ENCODE data around the gene NEB.

NEB gene

DNA sequence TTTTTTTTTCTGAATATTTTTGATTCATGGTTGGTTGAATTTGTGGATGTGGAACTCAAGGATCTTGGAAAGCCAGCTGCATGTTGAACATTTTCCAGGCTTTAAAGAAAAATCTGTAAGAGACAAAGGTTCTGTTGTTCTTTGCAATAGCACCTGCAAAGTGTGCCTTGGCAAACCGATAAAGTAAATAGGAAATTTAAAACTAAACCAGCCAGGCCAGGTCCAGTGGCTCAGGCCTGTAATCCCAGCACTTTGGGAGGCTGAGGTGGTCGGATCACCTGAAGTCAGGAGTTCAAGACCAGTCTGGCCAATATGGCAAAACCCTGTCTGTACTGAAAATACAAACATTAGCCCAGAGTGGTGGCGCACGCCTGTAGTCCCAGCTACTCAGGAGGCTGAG lies 250.2 kb downstream of the NEB start:
- no peaks in the 10 kb centered on the region for H3K9me3 Mint-ChIP-seq
- no peaks in the 10 kb centered on the region for H3K27me3 Mint-ChIP-seq (ENCODE audit: low read depth)
- H3K4me3 Mint-ChIP-seq, result no peak overlapping the region
- H3K4me1 Mint-ChIP-seq, result no peaks in the 10 kb centered on the region
- TF ChIP-seq, protein P1, sequence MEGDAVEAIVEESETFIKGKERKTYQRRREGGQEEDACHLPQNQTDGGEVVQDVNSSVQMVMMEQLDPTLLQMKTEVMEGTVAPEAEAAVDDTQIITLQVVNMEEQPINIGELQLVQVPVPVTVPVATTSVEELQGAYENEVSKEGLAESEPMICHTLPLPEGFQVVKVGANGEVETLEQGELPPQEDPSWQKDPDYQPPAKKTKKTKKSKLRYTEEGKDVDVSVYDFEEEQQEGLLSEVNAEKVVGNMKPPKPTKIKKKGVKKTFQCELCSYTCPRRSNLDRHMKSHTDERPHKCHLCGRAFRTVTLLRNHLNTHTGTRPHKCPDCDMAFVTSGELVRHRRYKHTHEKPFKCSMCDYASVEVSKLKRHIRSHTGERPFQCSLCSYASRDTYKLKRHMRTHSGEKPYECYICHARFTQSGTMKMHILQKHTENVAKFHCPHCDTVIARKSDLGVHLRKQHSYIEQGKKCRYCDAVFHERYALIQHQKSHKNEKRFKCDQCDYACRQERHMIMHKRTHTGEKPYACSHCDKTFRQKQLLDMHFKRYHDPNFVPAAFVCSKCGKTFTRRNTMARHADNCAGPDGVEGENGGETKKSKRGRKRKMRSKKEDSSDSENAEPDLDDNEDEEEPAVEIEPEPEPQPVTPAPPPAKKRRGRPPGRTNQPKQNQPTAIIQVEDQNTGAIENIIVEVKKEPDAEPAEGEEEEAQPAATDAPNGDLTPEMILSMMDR (IDR thresholded peaks at IDR 0.05; ENCODE audit: unreplicated experiment in 3 of 3), result no peak
- peaks cover 50% of the 10 kb centered on the region for H3K36me3 Mint-ChIP-seq (ENCODE audit: low read depth)
- H3K27ac Mint-ChIP-seq, result no peak overlapping the region

DNA sequence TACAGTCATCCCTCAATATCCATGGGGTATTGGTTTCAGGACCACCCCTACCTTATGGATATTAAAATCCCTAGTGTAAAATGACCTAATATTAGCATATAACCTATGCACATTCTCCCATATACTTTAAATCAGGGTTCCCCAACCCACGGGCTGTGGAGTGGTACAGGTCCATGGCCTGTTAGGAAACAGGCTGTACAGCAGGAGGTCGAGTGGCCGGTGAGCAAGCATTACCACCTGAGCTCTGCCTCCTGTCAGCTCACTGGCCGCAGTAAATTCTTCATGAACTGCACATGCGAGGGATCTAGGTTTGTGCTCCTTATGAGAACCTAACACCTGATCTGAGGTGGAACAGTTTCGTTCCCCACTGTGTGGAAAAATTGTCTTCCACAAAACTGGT lies 250.7 kb downstream of the NEB start:
- Mint-ChIP-seq H3K27me3 (ENCODE audit: low read depth) (no peaks in the 10 kb centered on the region), H3K4me1 (no peaks in the 10 kb centered on the region), H3K27ac (no peak overlapping the region), H3K4me3 (no peak overlapping the region), H3K9me3 (no peaks in the 10 kb centered on the region), H3K36me3 (ENCODE audit: low read depth) (peaks cover 54% of the 10 kb centered on the region)
- TF ChIP-seq, protein P1 (IDR thresholded peaks at IDR 0.05; ENCODE audit: unreplicated experiment in 3 of 3), result no peak

DNA sequence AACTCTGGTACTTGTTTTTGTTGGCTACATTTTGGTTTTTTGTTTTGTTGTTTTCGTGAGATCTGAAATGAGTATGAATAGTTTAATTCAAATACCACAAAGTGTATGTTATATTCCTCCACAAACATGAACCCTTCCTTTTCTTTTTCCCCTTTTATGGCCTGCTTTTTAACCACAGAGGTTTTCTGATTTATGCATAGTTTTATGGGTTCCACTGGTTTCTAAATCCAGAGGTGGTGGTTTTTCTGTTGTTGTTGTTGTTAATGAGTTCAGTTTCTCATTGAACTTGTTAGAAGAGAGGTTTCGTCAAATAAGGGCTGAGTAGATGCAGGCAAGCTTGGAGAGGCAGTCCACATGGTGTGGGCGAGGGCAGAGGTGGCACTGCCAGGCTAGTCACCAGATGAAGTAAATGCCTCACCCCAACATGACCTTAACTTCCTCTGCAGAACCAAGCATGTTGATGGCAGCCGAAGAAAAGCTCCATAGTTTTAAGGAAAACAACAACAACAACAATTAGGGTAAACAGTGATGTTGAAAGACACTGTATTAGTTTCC lies 252.0 kb downstream of the NEB start:
- no peak overlapping the region for H3K27ac Mint-ChIP-seq
- no peak overlapping the region for H3K4me3 Mint-ChIP-seq
- H3K4me1 Mint-ChIP-seq, result no peaks in the 10 kb centered on the region
- peaks cover 63% of the 10 kb centered on the region for H3K36me3 Mint-ChIP-seq (ENCODE audit: low read depth)
- H3K9me3 Mint-ChIP-seq, result no peaks in the 10 kb centered on the region
- no peaks in the 10 kb centered on the region for H3K27me3 Mint-ChIP-seq (ENCODE audit: low read depth)
- TF ChIP-seq, protein P1 (IDR thresholded peaks at IDR 0.05; ENCODE audit: unreplicated experiment in 3 of 3), result no peak

DNA sequence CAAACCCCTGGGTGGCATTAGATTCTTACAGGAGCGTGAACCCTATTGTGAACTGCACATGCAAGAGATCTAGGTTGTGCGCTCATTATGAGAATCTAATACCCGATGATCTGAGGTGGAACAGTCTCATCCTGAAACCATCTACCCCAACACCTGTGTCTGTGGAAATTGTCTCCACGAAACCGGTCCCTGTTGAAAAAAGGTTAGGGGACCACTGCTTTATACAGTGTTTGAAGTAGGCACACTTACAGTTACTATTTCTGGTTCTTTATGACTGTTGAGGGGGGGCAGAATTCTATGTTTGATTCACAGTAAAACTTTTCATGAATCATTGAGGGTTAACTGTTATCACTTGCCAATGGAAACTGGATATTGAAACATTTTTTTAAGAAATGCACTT lies 252.5 kb downstream of the NEB start:
- TF ChIP-seq, protein P1 (IDR thresholded peaks at IDR 0.05; ENCODE audit: unreplicated experiment in 3 of 3), result no peak
- H3K36me3 Mint-ChIP-seq (ENCODE audit: low read depth), result peaks cover 68% of the 10 kb centered on the region
- no peaks in the 10 kb centered on the region for H3K9me3 Mint-ChIP-seq
- no peak overlapping the region for H3K4me3 Mint-ChIP-seq
- H3K4me1 Mint-ChIP-seq, result no peaks in the 10 kb centered on the region
- no peak overlapping the region for H3K27ac Mint-ChIP-seq
- no peaks in the 10 kb centered on the region for H3K27me3 Mint-ChIP-seq (ENCODE audit: low read depth)

DNA sequence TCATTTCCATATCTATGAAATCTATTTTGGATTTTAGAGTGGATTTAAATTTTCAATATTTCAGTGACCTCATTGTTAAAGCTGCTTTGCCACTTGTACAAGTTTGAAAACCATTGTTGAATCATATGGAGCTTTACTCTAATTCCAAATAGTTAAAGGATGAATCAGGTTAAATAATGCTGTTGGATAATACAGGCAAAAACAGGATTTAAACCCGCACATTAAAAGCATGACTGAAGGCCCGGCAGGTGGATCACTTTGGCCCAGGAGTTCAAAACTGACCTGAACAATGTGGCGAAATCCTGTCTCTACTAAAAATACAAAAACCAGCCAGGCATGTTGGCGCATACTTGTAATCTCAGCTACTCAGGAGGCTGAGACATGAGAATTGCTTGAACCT lies 256.3 kb downstream of the NEB start:
- Mint-ChIP-seq H3K27me3 (ENCODE audit: low read depth) (no peaks in the 10 kb centered on the region), H3K9me3 (no peaks in the 10 kb centered on the region), H3K4me3 (no peak overlapping the region), H3K4me1 (no peaks in the 10 kb centered on the region), H3K36me3 (ENCODE audit: low read depth) (peaks cover 69% of the 10 kb centered on the region), H3K27ac (no peak overlapping the region)
- TF ChIP-seq, protein P1 (IDR thresholded peaks at IDR 0.05; ENCODE audit: unreplicated experiment in 3 of 3), result no peak

DNA sequence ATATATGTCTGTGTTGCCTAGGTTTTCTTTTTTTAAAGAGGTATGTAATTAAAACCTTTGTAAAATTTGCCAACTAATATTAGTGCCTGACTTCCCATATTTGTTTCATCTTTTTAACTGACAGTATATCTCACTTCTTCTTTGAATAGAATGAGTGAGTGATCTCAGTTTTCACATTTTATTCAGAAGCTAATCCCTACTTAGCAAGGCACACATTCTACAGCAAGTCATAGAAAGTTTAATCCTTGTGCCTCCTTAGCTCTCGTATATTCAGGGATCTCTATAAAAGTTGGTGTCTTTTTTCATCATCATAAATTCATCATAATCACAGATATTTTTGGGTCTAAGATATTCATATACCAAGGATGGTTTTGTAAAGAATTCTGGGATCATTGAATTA lies 258.0 kb downstream of the NEB start:
- peaks cover 74% of the 10 kb centered on the region for H3K36me3 Mint-ChIP-seq (ENCODE audit: low read depth)
- peaks cover 3% of the 10 kb centered on the region for H3K9me3 Mint-ChIP-seq
- no peak overlapping the region for H3K27ac Mint-ChIP-seq
- no peak overlapping the region for H3K4me3 Mint-ChIP-seq
- H3K27me3 Mint-ChIP-seq (ENCODE audit: low read depth), result no peaks in the 10 kb centered on the region
- H3K4me1 Mint-ChIP-seq, result no peaks in the 10 kb centered on the region
- TF ChIP-seq, protein P1 (IDR thresholded peaks at IDR 0.05; ENCODE audit: unreplicated experiment in 3 of 3), result no peak

Data from nephron (organoid).